Breast epithelium (tissue), 3 donors: ENCODE measurements around the gene CDON.

ENCODE experiments used
- CTCF ChIP-seq, 3 donors: fragments of 450-650 bp; IDR thresholded peaks; one replicate each; pipeline ENCODE4 v1.5.1; 2016 to 2017; ENCODE audit warnings: antibody characterized with exemption in 3 of 3, mild to moderate bottlenecking in 3 of 3, moderate library complexity in 3 of 3
- POLR2A ChIP-seq: fragments of 450-650 bp; IDR thresholded peaks from one replicate; pipeline ENCODE4 v1.6.1; 2016; ENCODE audit warnings: antibody characterized with exemption, mild to moderate bottlenecking, moderate library complexity

- TF ChIP-seq CTCF (IDR thresholded peaks at IDR 0.05) = no peak
- TF ChIP-seq POLR2A = no peak
Observed at GRCh38 chr11:125953401-125953935, 109.2 kb downstream of the CDON start.
